ENCODE results near the gene MRAS.
"Not testable (repeated sequence)": the region's sequence is repeated elsewhere in the genome, so short reads cannot be mapped to it uniquely, and the experiment has no call there.

- TF ChIP-seq, protein P1, sequence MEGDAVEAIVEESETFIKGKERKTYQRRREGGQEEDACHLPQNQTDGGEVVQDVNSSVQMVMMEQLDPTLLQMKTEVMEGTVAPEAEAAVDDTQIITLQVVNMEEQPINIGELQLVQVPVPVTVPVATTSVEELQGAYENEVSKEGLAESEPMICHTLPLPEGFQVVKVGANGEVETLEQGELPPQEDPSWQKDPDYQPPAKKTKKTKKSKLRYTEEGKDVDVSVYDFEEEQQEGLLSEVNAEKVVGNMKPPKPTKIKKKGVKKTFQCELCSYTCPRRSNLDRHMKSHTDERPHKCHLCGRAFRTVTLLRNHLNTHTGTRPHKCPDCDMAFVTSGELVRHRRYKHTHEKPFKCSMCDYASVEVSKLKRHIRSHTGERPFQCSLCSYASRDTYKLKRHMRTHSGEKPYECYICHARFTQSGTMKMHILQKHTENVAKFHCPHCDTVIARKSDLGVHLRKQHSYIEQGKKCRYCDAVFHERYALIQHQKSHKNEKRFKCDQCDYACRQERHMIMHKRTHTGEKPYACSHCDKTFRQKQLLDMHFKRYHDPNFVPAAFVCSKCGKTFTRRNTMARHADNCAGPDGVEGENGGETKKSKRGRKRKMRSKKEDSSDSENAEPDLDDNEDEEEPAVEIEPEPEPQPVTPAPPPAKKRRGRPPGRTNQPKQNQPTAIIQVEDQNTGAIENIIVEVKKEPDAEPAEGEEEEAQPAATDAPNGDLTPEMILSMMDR (conservative IDR thresholded peaks at IDR 0.05; ENCODE audit: low read depth, low read length), result not testable (repeated sequence)
- not testable (repeated sequence) for TF ChIP-seq EZH2 (IDR thresholded peaks at IDR 0.05; ENCODE audit: borderline replicate concordance, low read depth, low read length, poor library complexity, severe bottlenecking)
Measured at GRCh38 chr3:138416236-138416635, 67.9 kb downstream of the MRAS start.

All from A673 (cell line).